ENCODE measurements around the gene ENGASE. TPM values are rescaled to one million over a fixed set of nuclear protein-coding genes. Genes with fewer than 3 reads are reported as not detected.

The ENGASE gene
- total RNA-seq, 1 donor from 2014 or later, result 38.4 TPM

- DNase-seq (ENCODE audit: extremely low spot score, unreplicated experiment), result no peak
- Mint-ChIP-seq H3K4me3 (ENCODE audit: unreplicated experiment) (no peak overlapping the region), H3K27me3 (ENCODE audit: unreplicated experiment) (no peaks in the 10 kb centered on the region)
These were observed 5.7 kb downstream of the ENGASE start for GRCh38 chr17:79080349-79080748.

GRCh38 chr17:79080761-79081290, 6.2 kb downstream of the ENGASE start:
- Mint-ChIP-seq H3K4me1 (ENCODE audit: unreplicated experiment) (peaks cover 3% of the 10 kb centered on the region), H3K36me3 (ENCODE audit: unreplicated experiment) (peaks cover 19% of the 10 kb centered on the region), H3K4me3 (ENCODE audit: unreplicated experiment) (no peak overlapping the region), H3K9me3 (ENCODE audit: unreplicated experiment) (no peaks in the 10 kb centered on the region), H3K27ac (ENCODE audit: unreplicated experiment) (no peak overlapping the region), H3K27me3 (ENCODE audit: unreplicated experiment) (no peaks in the 10 kb centered on the region)
- TF ChIP-seq CTCF (IDR thresholded peaks at IDR 0.05), result no peak
- no peak for DNase-seq (ENCODE audit: extremely low spot score, unreplicated experiment)

More at GRCh38 chr17:79080349-79080748, 5.7 kb downstream of the ENGASE start:
- no peak for TF ChIP-seq CTCF (IDR thresholded peaks at IDR 0.05)
- Mint-ChIP-seq H3K4me1 (ENCODE audit: unreplicated experiment) (peaks cover 8% of the 10 kb centered on the region), H3K36me3 (ENCODE audit: unreplicated experiment) (peaks cover 19% of the 10 kb centered on the region), H3K27ac (ENCODE audit: unreplicated experiment) (no peak overlapping the region), H3K9me3 (ENCODE audit: unreplicated experiment) (no peaks in the 10 kb centered on the region)

GRCh38 chr17:79081571-79082276, 7.1 kb downstream of the ENGASE start:
- Mint-ChIP-seq H3K27ac (ENCODE audit: unreplicated experiment) (no peak overlapping the region), H3K9me3 (ENCODE audit: unreplicated experiment) (no peaks in the 10 kb centered on the region), H3K4me3 (ENCODE audit: unreplicated experiment) (no peak overlapping the region), H3K27me3 (ENCODE audit: unreplicated experiment) (no peaks in the 10 kb centered on the region), H3K36me3 (ENCODE audit: unreplicated experiment) (peaks cover 26% of the 10 kb centered on the region), H3K4me1 (ENCODE audit: unreplicated experiment) (no peaks in the 10 kb centered on the region)
- no peak for DNase-seq (ENCODE audit: extremely low spot score, unreplicated experiment)
- TF ChIP-seq CTCF (IDR thresholded peaks at IDR 0.05), result no peak

GRCh38 chr17:79082311-79083190, 7.9 kb downstream of the ENGASE start:
- Mint-ChIP-seq H3K9me3 (ENCODE audit: unreplicated experiment) (no peaks in the 10 kb centered on the region), H3K27ac (ENCODE audit: unreplicated experiment) (no peak overlapping the region), H3K36me3 (ENCODE audit: unreplicated experiment) (peaks cover 26% of the 10 kb centered on the region), H3K4me1 (ENCODE audit: unreplicated experiment) (no peaks in the 10 kb centered on the region), H3K27me3 (ENCODE audit: unreplicated experiment) (no peaks in the 10 kb centered on the region), H3K4me3 (ENCODE audit: unreplicated experiment) (no peak overlapping the region)
- DNase-seq (ENCODE audit: extremely low spot score, unreplicated experiment), result no peak
- TF ChIP-seq CTCF (IDR thresholded peaks at IDR 0.05), result peak; percentile 90
